HG03139 (cell line): Measurements from ENCODE around the gene PHAX.
A peak's percentile ranks its signal among the peaks of the same experiment; 100 is the strongest.
"Not testable (repeated sequence)": the region's sequence is repeated elsewhere in the genome, so short reads cannot be mapped to it uniquely, and the experiment has no call there.

ENCODE experiments used
- ATAC-seq: cut with Tn5 transposase; IDR thresholded peaks from one replicate; pipeline ENCODE4 v1.9.1; 2021; ENCODE audit not compliant: unreplicated experiment

Gene PHAX

DNA sequence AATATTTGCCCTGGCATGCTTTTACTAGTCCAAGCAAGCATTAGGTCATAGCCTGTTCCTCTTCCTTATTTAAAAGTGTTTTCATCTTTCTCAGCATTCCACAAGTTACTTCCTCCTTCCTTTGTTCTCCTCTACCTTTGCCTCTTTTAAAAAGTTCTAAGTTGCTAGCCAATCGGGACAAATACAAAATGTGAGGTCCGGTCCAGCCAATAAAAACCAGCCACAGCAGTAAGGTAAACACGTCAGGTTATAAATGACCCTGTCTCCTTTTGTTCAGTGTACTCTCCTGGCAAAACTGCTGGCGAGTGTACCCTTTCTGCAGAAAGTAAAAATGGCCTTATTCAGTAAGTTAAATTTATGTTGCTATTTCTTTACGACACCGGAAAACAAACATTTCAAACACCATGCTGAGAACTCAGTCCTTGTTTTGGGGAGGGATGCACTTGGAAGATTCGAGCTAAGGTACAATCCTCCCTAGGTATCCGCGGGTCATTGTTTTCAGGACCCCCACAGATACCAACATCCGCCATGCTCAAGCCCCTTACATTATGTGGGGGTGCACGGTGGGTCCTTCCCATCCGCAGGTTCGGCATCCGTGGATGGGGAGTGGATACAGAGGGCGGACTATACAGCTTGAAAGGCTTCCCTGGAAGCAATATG is 646 bp upstream of the PHAX start:
- ATAC-seq: not testable (repeated sequence)

DNA sequence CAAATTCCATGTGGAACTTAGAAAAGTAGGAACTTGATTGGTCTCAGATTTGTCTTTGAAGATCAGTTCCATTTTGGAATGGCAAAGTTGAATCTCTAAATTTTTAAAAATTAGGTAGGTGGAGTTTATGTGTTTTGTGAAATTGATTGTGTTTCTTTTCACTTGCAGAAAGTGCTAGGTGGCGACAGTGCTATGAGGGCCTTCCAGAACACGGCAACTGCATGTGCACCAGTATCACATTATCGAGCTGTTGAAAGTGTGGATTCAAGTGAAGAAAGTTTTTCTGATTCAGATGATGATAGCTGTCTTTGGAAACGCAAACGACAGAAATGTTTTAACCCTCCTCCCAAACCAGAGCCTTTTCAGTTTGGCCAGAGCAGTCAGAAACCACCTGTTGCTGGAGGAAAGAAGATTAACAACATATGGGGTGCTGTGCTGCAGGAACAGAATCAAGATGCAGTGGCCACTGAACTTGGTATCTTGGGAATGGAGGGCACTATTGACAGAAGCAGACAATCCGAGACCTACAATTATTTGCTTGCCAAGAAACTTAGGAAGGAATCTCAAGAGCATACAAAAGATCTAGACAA is 2.8 kb downstream of the PHAX start:
- no peak for ATAC-seq

GRCh38 chr5:126605525-126605924 is 4.8 kb downstream of the PHAX start:
- ATAC-seq: no peak

GRCh38 chr5:126610160-126610559 is 9.4 kb downstream of the PHAX start:
- no peak for ATAC-seq

DNA sequence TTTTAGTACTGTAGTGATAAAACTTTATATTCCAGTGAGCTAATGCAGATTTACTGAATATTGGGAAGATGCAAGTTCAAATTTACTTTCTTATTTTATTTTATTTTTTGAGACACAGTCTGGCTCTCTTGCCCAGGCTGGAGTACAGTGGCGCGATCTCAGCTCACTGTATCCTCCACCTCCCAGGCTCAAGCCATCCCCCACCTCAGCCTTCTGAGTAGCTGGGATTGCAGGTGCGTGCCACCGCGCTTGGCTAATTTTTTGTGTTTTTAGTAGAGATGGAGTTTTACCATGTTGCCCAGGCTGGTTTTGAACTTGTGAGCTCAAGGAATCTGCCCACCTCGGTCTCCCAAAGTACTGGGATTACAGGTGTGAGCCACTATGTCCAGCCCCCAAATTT is 9.9 kb downstream of the PHAX start:
- no peak for ATAC-seq

DNA sequence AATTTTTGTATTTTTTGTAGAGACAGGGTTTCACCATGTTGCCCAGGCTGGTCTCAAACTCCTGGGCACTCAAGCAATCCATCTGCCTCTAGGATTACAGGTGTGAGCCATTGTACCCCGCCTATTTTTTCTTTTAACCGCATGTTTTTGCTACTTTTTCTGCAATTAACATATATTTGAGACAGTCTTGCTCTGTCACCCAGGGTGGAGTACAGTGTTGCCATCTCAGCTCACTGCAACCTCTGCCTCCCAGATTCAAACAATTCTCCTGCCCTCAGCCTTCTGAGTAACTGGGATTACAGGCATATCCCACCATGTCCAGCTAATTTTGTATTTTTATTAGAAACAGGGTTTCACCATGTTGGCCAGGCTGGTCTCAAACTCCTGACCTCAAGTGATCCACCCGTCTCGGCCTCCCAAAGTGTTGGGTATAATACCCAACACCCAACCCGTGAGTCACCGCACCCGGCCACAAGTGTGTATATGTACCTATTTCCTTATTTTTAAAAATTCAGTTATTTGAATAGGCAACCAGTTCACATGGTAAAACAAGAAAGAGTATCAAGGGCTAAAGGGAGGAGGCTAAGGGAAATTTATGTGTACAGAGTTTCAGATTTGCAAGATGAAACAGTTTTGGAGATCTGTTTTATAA is 13.3 kb downstream of the PHAX start:
- no peak for ATAC-seq

GRCh38 chr5:126615286-126615685 is 14.5 kb downstream of the PHAX start:
- peak; percentile 89 for ATAC-seq

DNA sequence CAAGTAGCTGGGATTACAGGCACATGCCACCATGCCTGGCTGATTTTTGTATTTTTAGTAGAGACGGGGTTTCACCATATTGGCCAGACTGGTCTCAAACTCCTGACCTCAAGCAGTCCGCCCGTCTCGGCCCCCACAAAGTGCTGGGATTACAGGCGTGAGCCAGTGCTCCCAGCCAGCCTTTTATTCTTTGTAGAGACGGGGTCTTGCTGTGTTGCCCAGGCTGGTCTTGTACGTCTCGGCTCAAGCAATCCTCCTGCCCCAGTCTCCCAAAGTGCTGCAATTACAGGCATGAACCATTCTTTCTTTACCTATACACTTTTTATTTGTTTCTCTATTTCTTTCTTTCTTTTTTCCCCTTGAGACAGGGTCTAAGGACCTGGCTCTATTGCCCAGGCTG is 16.9 kb downstream of the PHAX start:
- not testable (repeated sequence) for ATAC-seq

DNA sequence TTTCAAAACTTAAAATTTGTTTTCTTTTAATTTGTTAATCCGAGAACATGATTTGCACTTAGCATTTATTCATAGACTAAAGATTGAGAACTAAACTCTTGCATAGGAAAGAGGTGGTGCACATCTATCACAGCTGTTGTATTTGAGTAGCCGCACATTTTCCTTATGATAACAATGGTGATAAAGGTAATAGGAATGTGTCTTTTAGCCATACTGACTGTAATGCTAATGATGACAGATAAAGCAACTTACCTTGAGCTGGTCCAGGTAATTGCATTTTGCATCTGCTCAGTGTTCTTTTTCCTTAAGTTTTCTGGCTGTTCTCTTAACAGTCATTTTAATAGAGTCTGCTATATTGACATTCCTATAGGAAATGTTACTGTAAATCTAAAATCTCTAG is 19.0 kb downstream of the PHAX start:
- no peak for ATAC-seq

- ATAC-seq: no peak
Observed at GRCh38 chr5:126624534-126624933, 23.8 kb downstream of the PHAX start.

DNA sequence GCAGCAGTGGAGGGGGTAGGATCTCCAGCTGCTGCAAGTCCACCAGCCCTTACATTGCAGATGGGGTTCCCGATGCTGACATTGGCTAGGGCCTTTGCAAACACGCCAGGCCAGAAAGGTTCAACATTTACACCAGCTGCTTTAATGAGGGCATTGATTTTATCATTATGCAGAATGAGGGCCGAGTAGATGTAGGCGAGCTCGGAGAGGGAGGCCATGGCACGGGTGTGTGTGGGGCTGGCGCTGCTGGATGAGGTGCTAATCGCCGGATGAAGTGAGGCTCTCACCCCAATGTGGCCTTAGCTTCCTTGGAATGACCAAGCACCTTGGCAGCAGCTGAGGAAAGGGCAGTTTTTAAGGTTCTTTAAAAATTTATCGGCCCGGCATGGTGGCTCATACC is 27.4 kb downstream of the PHAX start:
- ATAC-seq: no peak

DNA sequence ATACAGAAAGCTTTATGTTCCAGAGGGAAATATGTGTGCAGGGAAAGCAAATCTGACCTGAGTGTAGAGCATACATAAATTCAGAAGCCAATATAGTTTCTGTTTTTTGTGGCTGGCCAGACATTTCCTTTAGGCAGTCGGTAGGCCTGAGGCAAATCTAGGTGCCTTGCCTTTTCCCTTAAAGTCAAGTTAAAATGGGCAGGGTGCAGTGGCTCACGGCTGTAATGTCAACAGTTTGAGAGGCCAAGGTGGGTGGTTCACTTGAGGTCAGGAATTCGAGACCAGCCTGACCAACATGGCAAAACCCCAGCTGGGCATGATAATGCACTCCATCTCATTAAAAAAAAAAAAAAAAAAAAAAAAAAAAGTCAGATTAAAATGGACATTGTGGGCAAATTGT is 31.2 kb downstream of the PHAX start:
- no peak for ATAC-seq

DNA sequence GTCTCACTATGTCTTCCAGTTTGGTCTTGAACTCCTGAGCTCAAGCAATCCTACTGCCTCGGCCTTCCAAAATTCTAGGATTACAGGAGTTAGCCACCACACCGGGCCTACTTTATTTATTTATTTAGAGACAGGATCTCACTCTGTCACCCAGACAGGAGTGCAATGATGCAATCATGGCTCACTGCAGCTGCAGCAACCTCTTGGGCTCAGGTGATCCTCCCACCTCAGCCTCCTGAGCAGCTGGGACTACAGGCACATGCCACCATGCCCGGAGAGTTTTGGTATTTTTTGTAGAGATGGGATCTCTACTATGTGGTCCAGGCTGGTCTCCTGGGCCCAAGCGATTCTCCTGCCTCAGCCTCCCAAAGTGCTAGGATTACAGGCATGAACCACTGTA is 32.8 kb downstream of the PHAX start:
- no peak for ATAC-seq

DNA sequence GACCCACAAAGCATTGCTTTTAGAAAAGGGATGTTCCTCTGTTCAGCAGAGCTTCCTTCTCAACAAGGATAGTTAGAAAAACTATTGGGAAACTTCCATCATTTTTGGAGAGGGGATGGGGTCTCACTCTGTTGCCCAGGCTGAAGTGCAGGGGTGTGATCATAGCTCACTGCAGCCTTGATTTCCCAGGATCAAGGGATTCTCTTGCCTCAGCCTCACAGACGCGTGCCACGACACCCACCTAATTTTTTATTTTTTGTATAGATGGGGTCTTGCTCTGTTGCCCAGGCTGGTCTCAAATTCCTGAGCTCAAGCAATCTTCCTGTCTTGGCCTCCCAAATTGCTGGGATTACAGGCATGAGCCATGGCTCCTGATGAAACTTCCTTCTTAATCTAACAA is 34.8 kb downstream of the PHAX start:
- ATAC-seq: no peak

- ATAC-seq: no peak
Observed at GRCh38 chr5:126636956-126637355, 36.2 kb downstream of the PHAX start.

GRCh38 chr5:126640866-126641265 is 40.1 kb downstream of the PHAX start:
- ATAC-seq: no peak

DNA sequence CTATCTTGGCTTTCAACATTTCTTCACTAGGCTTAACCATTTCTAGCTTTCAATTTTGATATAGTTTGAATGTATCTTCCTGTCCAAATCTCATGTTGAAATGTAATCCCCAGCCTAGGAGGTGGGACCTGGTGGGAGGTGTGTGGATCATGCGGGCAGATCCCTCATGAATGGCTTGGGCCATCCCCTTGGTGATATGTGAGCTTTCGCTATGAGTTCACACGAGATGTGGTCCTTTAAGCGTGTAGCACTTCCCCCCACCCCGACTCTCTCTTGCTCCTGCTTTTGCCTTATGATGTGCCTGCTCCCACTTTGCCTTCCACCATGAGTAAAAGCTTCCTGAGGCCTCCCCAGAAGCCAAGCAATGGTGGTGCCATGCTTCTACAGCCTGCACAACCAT is 40.6 kb downstream of the PHAX start:
- ATAC-seq: no peak

DNA sequence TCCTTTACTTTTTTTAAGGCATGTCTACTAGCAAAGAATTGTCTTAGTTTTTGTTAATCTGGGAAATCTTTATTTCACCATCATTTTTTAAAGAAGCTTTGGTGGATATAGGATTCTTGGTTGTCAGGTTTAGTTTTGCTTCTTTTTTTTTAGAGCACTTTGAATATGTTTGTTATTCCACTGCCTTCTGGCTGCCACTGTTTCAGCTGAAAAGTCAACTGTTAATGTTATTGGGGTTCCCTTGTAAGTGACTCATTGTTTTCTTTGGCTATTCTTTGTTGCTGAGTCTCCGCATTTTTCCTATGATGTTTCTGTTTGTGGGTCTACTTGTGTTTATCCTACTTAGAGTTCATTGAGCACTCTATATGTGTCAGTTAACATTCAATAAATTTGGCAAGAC is 44.4 kb downstream of the PHAX start:
- ATAC-seq: no peak

- ATAC-seq: no peak
Observed at GRCh38 chr5:126647071-126647470, 46.3 kb downstream of the PHAX start.

- ATAC-seq: no peak
Observed at GRCh38 chr5:126648471-126648870, 47.7 kb downstream of the PHAX start.

- ATAC-seq: not testable (repeated sequence)
Observed at GRCh38 chr5:126649057-126649456, 48.3 kb downstream of the PHAX start.

- ATAC-seq: not testable (repeated sequence)
Observed at GRCh38 chr5:126649709-126650108, 49.0 kb downstream of the PHAX start.

DNA sequence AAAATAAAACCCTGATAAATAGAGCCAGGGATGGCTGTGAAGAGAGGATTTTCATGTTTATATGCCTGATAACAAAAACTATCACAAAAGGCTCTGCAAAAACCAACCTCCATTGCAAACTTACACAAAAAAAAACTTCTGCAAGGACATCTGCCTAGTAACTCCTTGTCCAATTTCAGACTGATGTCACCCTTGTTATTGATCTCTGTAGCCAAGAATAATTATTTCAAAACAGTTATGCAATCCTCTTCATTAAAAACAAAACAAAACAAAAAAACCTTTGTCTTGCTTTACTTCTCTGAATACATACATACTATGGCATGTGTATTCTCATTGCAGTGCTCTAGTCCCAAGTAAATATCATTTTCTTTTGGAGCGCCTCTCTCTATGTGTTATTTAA is 49.7 kb downstream of the PHAX start:
- no peak for ATAC-seq
